Lower lobe of right lung (tissue), 2 donors: ENCODE results near the gene FHIT. TPM values are rescaled to one million over a fixed set of nuclear protein-coding genes. Genes with fewer than 3 reads are reported as not detected.

Experiments
- ATAC-seq, 2 donors: fragments of 200-7000 bp; cut with Tn5 transposase; one replicate each; pipeline ENCODE4 v1.9.1; 2020 to 2022; ENCODE audit warnings: mild to moderate bottlenecking in 2 of 2, moderate library complexity in 2 of 2
- DNase-seq: peaks from one replicate; pipeline ENCODE4 v3.0.0-alpha.2; 2020
- H3K27ac ChIP-seq: fragments of 200-600 bp; one replicate; pipeline ENCODE4 v1.8.0; 2022
- H3K27me3 ChIP-seq: fragments of 200-600 bp; one replicate; pipeline ENCODE4 v1.8.0; 2022; ENCODE audit warnings: low read depth
- H3K36me3 ChIP-seq: fragments of 200-600 bp; one replicate; pipeline ENCODE4 v1.8.0; 2022; ENCODE audit warnings: mild to moderate bottlenecking
- H3K4me1 ChIP-seq: fragments of 200-600 bp; one replicate; pipeline ENCODE4 v1.8.0; 2022
- H3K4me3 ChIP-seq: fragments of 200-600 bp; one replicate; pipeline ENCODE4 v1.8.0; 2022; ENCODE audit warnings: mild to moderate bottlenecking
- H3K9me3 ChIP-seq: fragments of 200-600 bp; one replicate; pipeline ENCODE4 v1.8.0; 2022
- CTCF ChIP-seq: fragments of 200-600 bp; IDR thresholded peaks from one replicate; pipeline ENCODE4 v1.8.0; 2022; ENCODE audit warnings: antibody characterized with exemption, mild to moderate bottlenecking
- intact Hi-C: fragments of 100-400 bp; cut with DNase I; formaldehyde crosslinking; loops from one replicate; pipeline ENCODE4 v1.11.0; 2022
- total RNA-seq: library from RNA; stranded (reverse); fragmentation: NEBNext Ultra II Directional; extraction: Animal tissue kit (Norgen Biotek cat#: 25700); gene quantifications from one replicate; pipeline ENCODE4 v1.2.1, GENCODE V29; 2021
- donor health status: DM: no; HTN: yes; CAD: no; lungs with severe emphysema.

Gene FHIT
- total RNA-seq, 1 donor from 2014 or later: 10.3 TPM

DNA sequence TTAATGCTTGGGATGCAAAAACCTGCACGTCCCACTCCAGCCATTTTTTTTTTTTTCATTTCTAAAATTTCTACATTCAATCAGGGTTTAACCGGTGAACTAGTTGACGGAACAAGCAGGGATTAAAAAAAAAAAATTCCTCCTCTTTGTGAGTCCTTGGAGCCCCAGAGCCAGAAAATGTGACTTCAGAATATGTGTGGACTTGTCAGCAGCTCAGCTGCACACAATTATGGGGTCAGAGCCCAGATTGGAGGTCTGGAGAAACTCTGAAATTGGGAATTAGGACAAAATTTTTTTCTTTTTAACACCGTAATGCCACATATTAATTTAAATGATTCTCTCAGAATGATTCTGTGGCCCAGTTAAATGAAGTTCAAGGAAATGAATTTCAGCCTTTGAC is 1280.5 kb downstream of the FHIT start:
- Histone ChIP-seq H3K9me3 (no peaks in the 10 kb centered on the region), H3K4me3 (no peak overlapping the region), H3K27me3 (no peaks in the 10 kb centered on the region), H3K36me3 (no peaks in the 10 kb centered on the region), H3K4me1 (no peaks in the 10 kb centered on the region), H3K27ac (no peak overlapping the region)
- intact Hi-C loops: no loop called here
- DNase-seq (no peak), ATAC-seq (no peak)
- TF ChIP-seq CTCF: no peak

DNA sequence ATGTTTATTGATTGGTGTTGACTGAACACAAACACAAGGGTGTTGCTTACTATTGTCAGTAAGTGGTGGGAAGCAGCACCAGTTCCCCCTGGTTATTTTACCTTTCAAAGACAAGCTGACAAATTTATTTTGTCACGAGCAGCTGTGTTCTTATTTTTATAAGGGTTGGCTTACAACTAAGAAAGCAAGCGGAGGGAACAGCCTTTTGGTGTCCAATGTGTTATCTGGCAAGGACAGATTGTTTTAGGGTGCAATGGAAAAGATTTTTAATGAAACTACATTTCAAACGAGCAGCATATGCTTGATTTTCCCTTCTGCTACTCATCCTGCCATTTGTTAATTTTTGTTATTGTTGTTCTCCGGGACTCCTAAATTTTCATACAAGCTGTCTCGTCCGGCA is 1280.9 kb downstream of the FHIT start:
- DNase-seq (no peak), ATAC-seq (no peak)
- no peak overlapping the region for H3K4me3 ChIP-seq
- intact Hi-C loops: no loop called here
- no peaks in the 10 kb centered on the region for H3K36me3 ChIP-seq
- no peaks in the 10 kb centered on the region for H3K27me3 ChIP-seq
- no peak overlapping the region for H3K27ac ChIP-seq
- TF ChIP-seq CTCF: no peak
- no peaks in the 10 kb centered on the region for H3K4me1 ChIP-seq
- no peaks in the 10 kb centered on the region for H3K9me3 ChIP-seq

- DNase-seq: no peak
- intact Hi-C loops: no loop called here
- Histone ChIP-seq H3K36me3 (no peaks in the 10 kb centered on the region), H3K4me3 (no peak overlapping the region), H3K27ac (no peak overlapping the region), H3K9me3 (no peaks in the 10 kb centered on the region), H3K27me3 (no peaks in the 10 kb centered on the region), H3K4me1 (no peaks in the 10 kb centered on the region)
- no peak for ATAC-seq
- no peak for TF ChIP-seq CTCF
These were observed 1282.7 kb downstream of the FHIT start for GRCh38 chr3:59968513-59969045.

GRCh38 chr3:59963676-59964075 is 1287.6 kb downstream of the FHIT start:
- no peak overlapping the region for H3K27ac ChIP-seq
- no peak overlapping the region for H3K4me3 ChIP-seq
- no peak for ATAC-seq
- intact Hi-C loops: no loop called here
- no peaks in the 10 kb centered on the region for H3K27me3 ChIP-seq
- H3K36me3 ChIP-seq: no peaks in the 10 kb centered on the region
- no peak for TF ChIP-seq CTCF
- no peak for DNase-seq
- no peaks in the 10 kb centered on the region for H3K9me3 ChIP-seq
- no peaks in the 10 kb centered on the region for H3K4me1 ChIP-seq

GRCh38 chr3:59957150-59957549 is 1294.1 kb downstream of the FHIT start:
- H3K27me3 ChIP-seq: no peaks in the 10 kb centered on the region
- no peak for DNase-seq
- no peak for ATAC-seq
- no peak for TF ChIP-seq CTCF
- H3K4me1 ChIP-seq: no peaks in the 10 kb centered on the region
- no peak overlapping the region for H3K4me3 ChIP-seq
- H3K9me3 ChIP-seq: no peaks in the 10 kb centered on the region
- H3K36me3 ChIP-seq: no peaks in the 10 kb centered on the region
- no peak overlapping the region for H3K27ac ChIP-seq
- intact Hi-C loops: no loop called here

GRCh38 chr3:59953104-59953503 is 1298.1 kb downstream of the FHIT start:
- Histone ChIP-seq H3K9me3 (no peaks in the 10 kb centered on the region), H3K27me3 (no peaks in the 10 kb centered on the region), H3K36me3 (no peaks in the 10 kb centered on the region), H3K27ac (no peak overlapping the region), H3K4me3 (no peak overlapping the region), H3K4me1 (no peaks in the 10 kb centered on the region)
- intact Hi-C loops: no loop called here
- DNase-seq (no peak), ATAC-seq (no peak)
- no peak for TF ChIP-seq CTCF
